ENCODE measurements around the gene DIDO1.

DIDO1 gene

GRCh38 chr20:62890444-62890843 is 35.9 kb downstream of the DIDO1 start:
- peaks cover 23% of the 10 kb centered on the region for H3K4me1 Mint-ChIP-seq
- peak overlapping the region; percentile 32 for H3K27ac Mint-ChIP-seq
- no peak overlapping the region for H3K4me3 Mint-ChIP-seq
- no peaks in the 10 kb centered on the region for H3K9me3 Mint-ChIP-seq
- H3K27me3 Mint-ChIP-seq (ENCODE audit: low read depth, poor library complexity), result no peaks in the 10 kb centered on the region
- DNase-seq, result no peak
- peaks cover 89% of the 10 kb centered on the region for H3K36me3 Mint-ChIP-seq (ENCODE audit: low read depth)
- TF ChIP-seq CTCF (IDR thresholded peaks at IDR 0.05), result no peak

- Mint-ChIP-seq H3K27ac (no peak overlapping the region), H3K27me3 (ENCODE audit: low read depth, poor library complexity) (no peaks in the 10 kb centered on the region), H3K4me3 (no peak overlapping the region), H3K4me1 (peaks cover 24% of the 10 kb centered on the region), H3K36me3 (ENCODE audit: low read depth) (peaks cover 85% of the 10 kb centered on the region), H3K9me3 (no peaks in the 10 kb centered on the region)
- no peak for DNase-seq
- no peak for TF ChIP-seq CTCF (IDR thresholded peaks at IDR 0.05)
Measured at GRCh38 chr20:62889871-62890270, 36.4 kb downstream of the DIDO1 start.

GRCh38 chr20:62889411-62889810 is 36.9 kb downstream of the DIDO1 start:
- TF ChIP-seq CTCF (IDR thresholded peaks at IDR 0.05), result no peak
- DNase-seq, result no peak
- peak overlapping the region; percentile 75 for H3K27ac Mint-ChIP-seq
- no peaks in the 10 kb centered on the region for H3K27me3 Mint-ChIP-seq (ENCODE audit: low read depth, poor library complexity)
- no peak overlapping the region for H3K4me3 Mint-ChIP-seq
- peaks cover 29% of the 10 kb centered on the region for H3K4me1 Mint-ChIP-seq
- peaks cover 89% of the 10 kb centered on the region for H3K36me3 Mint-ChIP-seq (ENCODE audit: low read depth)
- H3K9me3 Mint-ChIP-seq, result no peaks in the 10 kb centered on the region

GRCh38 chr20:62888910-62889309 is 37.4 kb downstream of the DIDO1 start:
- Mint-ChIP-seq H3K27ac (no peak overlapping the region), H3K36me3 (ENCODE audit: low read depth) (peaks cover 85% of the 10 kb centered on the region), H3K9me3 (no peaks in the 10 kb centered on the region), H3K4me1 (peaks cover 34% of the 10 kb centered on the region), H3K4me3 (no peak overlapping the region), H3K27me3 (ENCODE audit: low read depth, poor library complexity) (no peaks in the 10 kb centered on the region)
- TF ChIP-seq CTCF (IDR thresholded peaks at IDR 0.05), result no peak
- DNase-seq, result no peak

- peaks cover 34% of the 10 kb centered on the region for H3K4me1 Mint-ChIP-seq
- no peak for DNase-seq
- H3K36me3 Mint-ChIP-seq (ENCODE audit: low read depth), result peaks cover 80% of the 10 kb centered on the region
- no peak overlapping the region for H3K27ac Mint-ChIP-seq
- no peaks in the 10 kb centered on the region for H3K9me3 Mint-ChIP-seq
- H3K27me3 Mint-ChIP-seq (ENCODE audit: low read depth, poor library complexity), result no peaks in the 10 kb centered on the region
- no peak for TF ChIP-seq CTCF (IDR thresholded peaks at IDR 0.05)
- H3K4me3 Mint-ChIP-seq, result no peak overlapping the region
Measured at GRCh38 chr20:62888406-62888805, 37.9 kb downstream of the DIDO1 start.

- Mint-ChIP-seq H3K36me3 (ENCODE audit: low read depth) (peaks cover 75% of the 10 kb centered on the region), H3K4me1 (peaks cover 32% of the 10 kb centered on the region), H3K27me3 (ENCODE audit: low read depth, poor library complexity) (no peaks in the 10 kb centered on the region), H3K27ac (peak overlapping the region; percentile 45), H3K4me3 (no peak overlapping the region), H3K9me3 (no peaks in the 10 kb centered on the region)
- no peak for DNase-seq
- no peak for TF ChIP-seq CTCF (IDR thresholded peaks at IDR 0.05)
Measured at GRCh38 chr20:62887860-62888239, 38.5 kb downstream of the DIDO1 start.

All from nephron progenitor cell (in vitro differentiated cells).